SK-N-SH (cell line): Measurements from ENCODE around the gene STH.

Experiments used
- CTCF ChIP-seq: fragments of 200-600 bp; sonication (generic); IDR thresholded peaks from 2 replicates; pipeline ENCODE4 v1.6.1; 2017; ENCODE audit warnings: antibody characterized with exemption, mild to moderate bottlenecking, moderate library complexity
- FOXM1 ChIP-seq: IDR thresholded peaks from 2 replicates; pipeline ENCODE4 v1.4.0; 2012; ENCODE audit warnings: low read depth, mild to moderate bottlenecking
- JUND ChIP-seq: IDR thresholded peaks from 2 replicates; pipeline ENCODE4 v1.4.0; 2012
- MXI1 ChIP-seq: IDR thresholded peaks from 2 replicates; pipeline ENCODE4 v1.6.1; 2012; ENCODE audit warnings: mild to moderate bottlenecking, low read depth, low read length, improper control_type of control experiment
- RXRA ChIP-seq: IDR thresholded peaks from 2 replicates; pipeline ENCODE4 v1.4.0; 2012; ENCODE audit warnings: low read depth, mild to moderate bottlenecking, borderline replicate concordance
- TAF1 ChIP-seq: IDR thresholded peaks from 2 replicates; pipeline ENCODE4 v1.6.1; 2012; ENCODE audit warnings: low read depth, mild to moderate bottlenecking, low read length, moderate library complexity, borderline replicate concordance
- USF2 ChIP-seq: fragments of 150-350 bp; IDR thresholded peaks from 2 replicates; pipeline ENCODE4 v1.6.1; 2017; ENCODE audit warnings: antibody characterized with exemption, low read length, low read depth, borderline replicate concordance

GRCh38 chr17:45961206-45961605, 37.8 kb upstream of the STH start:
- no peak for TF ChIP-seq CTCF
- TF ChIP-seq JUND: no peak
- no peak for TF ChIP-seq RXRA
- TF ChIP-seq USF2: no peak
- TF ChIP-seq MXI1: no peak
- no peak for TF ChIP-seq TAF1
- TF ChIP-seq FOXM1: no peak
